OCI-LY1 (cell line): ENCODE data around the gene STBD1.

ENCODE experiments used
- H2AFZ ChIP-seq: fragments of 200-600 bp; sonication (generic), shearing (Covaris generic); 2 replicates; pipeline ENCODE4 v1.6.0; 2014; ENCODE audit warnings: antibody characterized with exemption, mild to moderate bottlenecking, low read length
- H3F3A ChIP-seq: fragments of 200-600 bp; sonication (generic), shearing (Covaris generic); 2 replicates; pipeline ENCODE4 v1.6.0; 2014; ENCODE audit warnings: mild to moderate bottlenecking, antibody characterized with exemption, low read length, moderate library complexity; ENCODE audit not compliant: insufficient read depth
- H3K27ac ChIP-seq: fragments of 200-600 bp; sonication (generic); 2 replicates; pipeline ENCODE4 v1.5.1; 2014; ENCODE audit warnings: low read length, mixed run types, mild to moderate bottlenecking, low read depth; ENCODE audit not compliant: poor library complexity, severe bottlenecking
- H3K27me3 ChIP-seq: fragments of 200-600 bp; sonication (generic); 2 replicates; pipeline ENCODE4 v1.6.0; 2014; ENCODE audit warnings: antibody characterized with exemption, mild to moderate bottlenecking, low read length, moderate library complexity; ENCODE audit not compliant: insufficient read depth
- H3K36me3 ChIP-seq: fragments of 200-600 bp; sonication (generic); 2 replicates; pipeline ENCODE4 v1.6.1; 2014; ENCODE audit warnings: mild to moderate bottlenecking, antibody characterized with exemption, low read length, moderate library complexity, mixed read lengths; ENCODE audit not compliant: insufficient read depth
- H3K4me1 ChIP-seq: fragments of 200-600 bp; sonication (generic); 2 replicates; pipeline ENCODE4 v1.5.1; 2014; ENCODE audit warnings: mild to moderate bottlenecking, low read length, moderate library complexity; ENCODE audit not compliant: insufficient read depth, severe bottlenecking
- H3K4me2 ChIP-seq: fragments of 200-600 bp; sonication (generic), shearing (Covaris generic); 2 replicates; pipeline ENCODE4 v1.6.1; 2014; ENCODE audit warnings: low read length
- H3K4me3 ChIP-seq: fragments of 200-600 bp; sonication (generic); 2 replicates; pipeline ENCODE4 v1.5.1; 2014; ENCODE audit warnings: low read length, low read depth, mild to moderate bottlenecking, mixed read lengths; ENCODE audit not compliant: poor library complexity, severe bottlenecking
- H3K79me2 ChIP-seq: fragments of 200-600 bp; shearing (Covaris generic); 2 replicates; pipeline ENCODE4 v1.6.1; 2016; ENCODE audit warnings: mixed run types, low read length, mixed read lengths; ENCODE audit not compliant: insufficient read depth
- H3K9ac ChIP-seq: fragments of 200-600 bp; sonication (generic), shearing (Covaris generic); 2 replicates; pipeline ENCODE4 v1.6.1; 2014; ENCODE audit warnings: mild to moderate bottlenecking, low read length, mixed read lengths
- H3K9me2 ChIP-seq: fragments of 200-600 bp; sonication (generic), shearing (Covaris generic); 2 replicates; pipeline ENCODE4 v1.6.1; 2014; ENCODE audit warnings: low read depth, mild to moderate bottlenecking, low read length, mixed read lengths
- H3K9me3 ChIP-seq: fragments of 200-600 bp; shearing (Covaris generic); 2 replicates; pipeline ENCODE4 v1.6.1; 2014; ENCODE audit warnings: low read length, mixed read lengths
- H4K20me1 ChIP-seq: fragments of 200-600 bp; sonication (generic), shearing (Covaris generic); 2 replicates; pipeline ENCODE4 v1.6.0; 2016; ENCODE audit warnings: mild to moderate bottlenecking, low read length; ENCODE audit not compliant: insufficient read depth
- CTCF ChIP-seq: fragments of 200-600 bp; sonication (generic), shearing (Covaris generic); IDR thresholded peaks from 2 replicates; pipeline ENCODE4 v1.5.1; 2017; ENCODE audit warnings: mild to moderate bottlenecking, antibody characterized with exemption, low read length, moderate library complexity, mixed read lengths
- EZH2 ChIP-seq: fragments of 200-600 bp; sonication (generic), shearing (Covaris generic); IDR thresholded peaks from 2 replicates; pipeline ENCODE4 v1.8.0; 2017; ENCODE audit warnings: borderline replicate concordance, mixed run types, mild to moderate bottlenecking, antibody characterized with exemption, low read length, moderate library complexity, mixed read lengths

Gene STBD1

GRCh38 chr4:76308548-76308947 is 2.0 kb downstream of the STBD1 start:
- Histone ChIP-seq H2AFZ (no peak overlapping the region), H4K20me1 (no peaks in the 10 kb centered on the region), H3K9ac (no peak overlapping the region), H3K27me3 (no peaks in the 10 kb centered on the region), H3K4me1 (no peaks in the 10 kb centered on the region), H3K79me2 (no peaks in the 10 kb centered on the region), H3K4me2 (no peak overlapping the region), H3F3A (no peaks in the 10 kb centered on the region), H3K4me3 (no peak overlapping the region), H3K27ac (no peak overlapping the region), H3K9me3 (no peaks in the 10 kb centered on the region), H3K36me3 (no peaks in the 10 kb centered on the region), H3K9me2 (no peaks in the 10 kb centered on the region)
- no peak for TF ChIP-seq EZH2
- no peak for TF ChIP-seq CTCF

GRCh38 chr4:76309939-76310550 is 3.5 kb downstream of the STBD1 start:
- no peaks in the 10 kb centered on the region for H3K9me3 ChIP-seq
- no peaks in the 10 kb centered on the region for H4K20me1 ChIP-seq
- H2AFZ ChIP-seq: no peak overlapping the region
- H3K4me3 ChIP-seq: no peak overlapping the region
- no peaks in the 10 kb centered on the region for H3K36me3 ChIP-seq
- H3K9me2 ChIP-seq: no peaks in the 10 kb centered on the region
- H3K4me1 ChIP-seq: no peaks in the 10 kb centered on the region
- no peak overlapping the region for H3K27ac ChIP-seq
- H3K9ac ChIP-seq: no peak overlapping the region
- H3K27me3 ChIP-seq: no peaks in the 10 kb centered on the region
- H3K79me2 ChIP-seq: no peaks in the 10 kb centered on the region
- no peak for TF ChIP-seq EZH2
- TF ChIP-seq CTCF: no peak
- no peak overlapping the region for H3K4me2 ChIP-seq
- no peaks in the 10 kb centered on the region for H3F3A ChIP-seq

GRCh38 chr4:76310683-76311082 is 4.2 kb downstream of the STBD1 start:
- Histone ChIP-seq H3K27me3 (no peaks in the 10 kb centered on the region), H3K79me2 (no peaks in the 10 kb centered on the region), H3K4me2 (no peak overlapping the region), H3K9me3 (no peaks in the 10 kb centered on the region), H3K36me3 (no peaks in the 10 kb centered on the region), H3K4me1 (no peaks in the 10 kb centered on the region), H3F3A (no peaks in the 10 kb centered on the region), H4K20me1 (no peaks in the 10 kb centered on the region), H3K27ac (no peak overlapping the region), H2AFZ (no peak overlapping the region), H3K9ac (no peak overlapping the region), H3K9me2 (no peaks in the 10 kb centered on the region), H3K4me3 (no peak overlapping the region)
- no peak for TF ChIP-seq CTCF
- TF ChIP-seq EZH2: no peak
